ENCODE results near the gene ZNF544.

DNA sequence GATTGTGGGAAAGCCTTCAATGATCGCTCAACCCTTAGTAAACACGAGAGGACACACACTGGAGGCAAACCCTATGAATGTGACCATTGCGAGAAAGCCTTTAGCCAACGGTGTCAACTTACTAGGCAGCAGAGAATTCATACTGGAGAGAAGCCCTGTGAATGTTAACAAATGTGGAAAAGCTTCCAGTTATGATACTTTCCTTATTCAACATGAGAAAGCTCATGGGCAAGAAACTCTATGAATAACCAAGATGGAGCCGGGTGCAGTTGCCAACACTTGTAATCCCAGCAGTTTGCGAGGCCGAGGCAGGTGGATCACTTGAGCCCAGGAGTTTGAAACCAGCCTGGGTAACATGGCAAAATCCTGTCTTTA lies 34.2 kb downstream of the ZNF544 start:
- no peak for TF ChIP-seq POLR2A (IDR thresholded peaks at IDR 0.05; ENCODE audit: low read depth, low read length)
- no peak for TF ChIP-seq POLR2AphosphoS5 (IDR thresholded peaks at IDR 0.05; ENCODE audit: low read depth, low read length)
- no peak for TF ChIP-seq TAF1 (IDR thresholded peaks at IDR 0.05; ENCODE audit: low read depth, low read length)
- TF ChIP-seq SPI1 (IDR thresholded peaks at IDR 0.05; ENCODE audit: low read depth, low read length), result no peak
- TF ChIP-seq PAX5 (IDR thresholded peaks at IDR 0.05; ENCODE audit: insufficient read depth, low read length, severe bottlenecking), result no peak

Measured in GM12891 (cell line).